Measurements from ENCODE around the gene SPPL2B.

DNA sequence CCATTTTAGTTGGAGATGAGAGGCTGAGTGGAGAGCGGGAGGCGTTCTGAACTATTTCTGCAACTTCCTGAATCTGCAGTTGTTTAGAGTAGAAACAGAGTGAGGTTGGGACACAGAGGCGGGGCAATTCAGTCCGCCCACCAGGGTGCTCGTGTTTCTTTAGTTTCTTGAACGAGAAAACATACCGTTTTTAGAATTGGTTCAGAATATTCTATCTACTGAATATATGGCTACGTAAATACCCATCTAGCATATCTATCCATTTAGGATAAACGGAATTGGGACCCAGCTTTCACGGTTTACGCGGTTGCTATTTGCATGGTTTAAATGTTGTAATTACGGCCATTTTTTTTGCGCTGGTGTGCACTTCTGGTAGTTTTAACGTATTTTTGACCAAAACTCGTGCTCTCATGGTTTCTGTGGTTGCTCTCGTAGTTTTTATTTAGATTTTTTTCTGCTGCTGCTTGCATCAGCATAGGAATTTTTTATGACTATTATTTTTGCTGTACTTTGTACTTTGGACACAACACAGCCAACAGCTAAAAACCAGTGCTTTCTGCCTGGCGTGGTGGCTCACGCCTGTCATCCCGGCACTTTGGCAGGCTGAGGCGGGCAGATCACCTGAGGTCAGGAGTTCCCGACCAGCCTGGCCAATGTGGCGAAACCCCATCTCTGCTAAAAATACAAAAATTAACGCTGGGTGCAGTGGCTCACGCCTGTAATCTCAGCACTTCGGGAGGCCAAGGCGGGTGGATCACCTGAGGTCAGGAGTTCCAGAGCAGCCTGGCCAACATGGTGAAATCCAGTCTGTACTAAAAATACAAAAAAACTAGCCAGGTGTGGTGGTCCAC lies 66.2 kb downstream of the SPPL2B start:
- TF ChIP-seq POLR2A (IDR thresholded peaks at IDR 0.05) (peak in 1 of 4 donors; percentile 61), EP300 (IDR thresholded peaks at IDR 0.05) (no peak), CTCF (IDR thresholded peaks at IDR 0.05) (no peak), POLR2AphosphoS5 (IDR thresholded peaks at IDR 0.05) (no peak)

Measured in upper lobe of left lung (tissue), 4 donors.